HFFc6 (cell line): ENCODE measurements around the gene PYCARD. TPM values are rescaled to one million over a fixed set of nuclear protein-coding genes. Genes with fewer than 3 reads are reported as not detected.

Experiments
- DNase-seq: peaks from one replicate; pipeline ENCODE4 v3.0.0-alpha.2; 2018
- H3K27ac Mint-ChIP-seq: 2 replicates; pipeline ENCODE4 v1.8.0; 2020; ENCODE audit warnings: mild to moderate bottlenecking, mixed read lengths
- H3K27me3 Mint-ChIP-seq: 2 replicates; pipeline ENCODE4 v1.8.0; 2021; ENCODE audit warnings: mild to moderate bottlenecking, moderate library complexity, mixed read lengths; ENCODE audit not compliant: insufficient read depth
- H3K36me3 Mint-ChIP-seq: 2 replicates; pipeline ENCODE4 v1.8.0; 2021; ENCODE audit warnings: low read depth, mixed read lengths
- H3K4me1 Mint-ChIP-seq: 2 replicates; pipeline ENCODE4 v1.8.0; 2020; ENCODE audit warnings: low read depth, mixed read lengths
- H3K4me3 Mint-ChIP-seq: 2 replicates; pipeline ENCODE4 v1.8.0; 2020; ENCODE audit warnings: mild to moderate bottlenecking, moderate library complexity, mixed read lengths
- H3K9me3 Mint-ChIP-seq: 2 replicates; pipeline ENCODE4 v1.8.0; 2020; ENCODE audit warnings: mild to moderate bottlenecking, mixed read lengths
- CTCF ChIP-seq: fragments of 200-600 bp; sonication (generic); IDR thresholded peaks from 2 replicates; pipeline ENCODE4 v1.5.0; 2021; ENCODE audit warnings: antibody characterized with exemption, mild to moderate bottlenecking
- total RNA-seq, 6 experiments: library from RNA; stranded (reverse); fragmentation: NEBNext Ultra II Directional; extraction: Animal tissue kit (Norgen Biotek cat#: 25700); gene quantifications; 2 replicates in 1 of 6; 3 replicates in 5 of 6; pipeline ENCODE4 v1.2.3, GENCODE V29; 2021

The PYCARD gene
- total RNA-seq, 6 experiments from 2014 or later = 13.0 to 23.1 (median 22.5) TPM

GRCh38 chr16:31243734-31244670 lies 41.4 kb upstream of the PYCARD start:
- Mint-ChIP-seq H3K27ac (no peak overlapping the region), H3K4me3 (no peak overlapping the region), H3K9me3 (no peaks in the 10 kb centered on the region), H3K36me3 (no peaks in the 10 kb centered on the region), H3K27me3 (peaks cover 45% of the 10 kb centered on the region), H3K4me1 (no peaks in the 10 kb centered on the region)
- no peak for TF ChIP-seq CTCF
- no peak for DNase-seq

GRCh38 chr16:31242206-31242605 lies 39.6 kb upstream of the PYCARD start:
- no peak overlapping the region for H3K27ac Mint-ChIP-seq
- no peaks in the 10 kb centered on the region for H3K36me3 Mint-ChIP-seq
- TF ChIP-seq CTCF = no peak

GRCh38 chr16:31238041-31238440 lies 35.5 kb upstream of the PYCARD start:
- Mint-ChIP-seq H3K9me3 (no peaks in the 10 kb centered on the region; the same call in 1 of the 2 replicates), H3K36me3 (no peaks in the 10 kb centered on the region), H3K4me1 (no peaks in the 10 kb centered on the region), H3K27me3 (peaks cover 29% of the 10 kb centered on the region), H3K27ac (no peak overlapping the region), H3K4me3 (no peak overlapping the region)
- no peak for DNase-seq
- TF ChIP-seq CTCF = no peak

More at GRCh38 chr16:31242206-31242605, 39.6 kb upstream of the PYCARD start:
- peaks cover 41% of the 10 kb centered on the region for H3K27me3 Mint-ChIP-seq
- no peaks in the 10 kb centered on the region for H3K4me1 Mint-ChIP-seq
- no peaks in the 10 kb centered on the region for H3K9me3 Mint-ChIP-seq
- no peak overlapping the region for H3K4me3 Mint-ChIP-seq
- peak; percentile 12 for DNase-seq

GRCh38 chr16:31229501-31229900 lies 26.9 kb upstream of the PYCARD start:
- no peak for TF ChIP-seq CTCF
- Mint-ChIP-seq H3K4me1 (peaks cover 5% of the 10 kb centered on the region; the same call in 1 of the 2 replicates), H3K27me3 (peaks cover 18% of the 10 kb centered on the region), H3K4me3 (no peak overlapping the region), H3K36me3 (no peaks in the 10 kb centered on the region), H3K27ac (no peak overlapping the region), H3K9me3 (no peaks in the 10 kb centered on the region; the same call in 1 of the 2 replicates)
- no peak for DNase-seq

- Mint-ChIP-seq H3K9me3 (no peaks in the 10 kb centered on the region), H3K27ac (no peak overlapping the region), H3K36me3 (no peaks in the 10 kb centered on the region), H3K4me1 (peaks cover 5% of the 10 kb centered on the region; the same call in 1 of the 2 replicates), H3K4me3 (no peak overlapping the region), H3K27me3 (peaks cover 18% of the 10 kb centered on the region)
- no peak for DNase-seq
- TF ChIP-seq CTCF = no peak
These were observed 25.6 kb upstream of the PYCARD start for GRCh38 chr16:31228206-31228605.
